ENCODE data around the gene IER5.

DNA sequence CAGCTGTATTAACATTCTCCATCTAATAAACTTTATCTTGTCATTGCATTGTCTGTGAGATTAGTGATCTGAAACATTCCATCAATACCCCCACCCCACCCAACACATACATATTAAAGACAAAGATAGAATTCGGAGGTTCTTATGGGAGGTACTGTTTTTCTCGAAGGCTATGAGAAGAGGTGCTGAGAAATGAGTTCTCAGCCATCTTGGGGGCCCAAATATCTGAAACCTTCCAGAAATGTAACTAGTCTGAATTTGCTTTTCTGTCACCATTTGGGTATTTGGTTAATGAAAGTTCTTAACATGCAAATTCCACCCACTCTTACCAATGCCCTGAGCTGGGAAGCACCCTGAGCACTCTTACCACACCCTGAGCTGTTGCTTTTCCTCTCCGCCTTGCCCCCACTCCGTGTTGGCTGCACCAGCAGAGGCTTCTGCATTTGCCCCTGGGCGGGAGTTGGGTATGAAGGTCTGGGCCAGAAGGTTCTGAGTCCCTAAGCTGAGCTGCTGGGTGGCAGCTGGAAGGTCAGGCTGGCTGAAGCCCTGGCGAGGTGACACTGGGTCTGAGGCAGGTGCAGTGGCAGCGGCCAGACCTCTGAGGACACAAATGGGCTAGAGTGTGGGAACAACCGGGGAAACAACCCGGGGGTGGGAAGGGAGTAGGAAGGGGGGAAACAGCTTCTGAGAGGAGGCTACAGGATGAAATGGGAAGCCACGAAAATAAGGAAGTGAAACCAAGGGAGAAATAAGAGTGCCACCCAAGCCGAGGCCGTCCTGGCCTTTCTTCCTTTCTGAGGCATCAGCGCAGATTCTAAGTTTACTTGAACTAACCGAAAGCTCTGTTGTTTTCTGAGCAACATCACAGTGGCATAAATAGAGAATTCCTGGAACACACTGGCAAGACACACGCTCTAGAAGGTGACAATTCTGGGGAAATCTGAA is 26.3 kb upstream of the IER5 start:
- TF ChIP-seq, protein P1, sequence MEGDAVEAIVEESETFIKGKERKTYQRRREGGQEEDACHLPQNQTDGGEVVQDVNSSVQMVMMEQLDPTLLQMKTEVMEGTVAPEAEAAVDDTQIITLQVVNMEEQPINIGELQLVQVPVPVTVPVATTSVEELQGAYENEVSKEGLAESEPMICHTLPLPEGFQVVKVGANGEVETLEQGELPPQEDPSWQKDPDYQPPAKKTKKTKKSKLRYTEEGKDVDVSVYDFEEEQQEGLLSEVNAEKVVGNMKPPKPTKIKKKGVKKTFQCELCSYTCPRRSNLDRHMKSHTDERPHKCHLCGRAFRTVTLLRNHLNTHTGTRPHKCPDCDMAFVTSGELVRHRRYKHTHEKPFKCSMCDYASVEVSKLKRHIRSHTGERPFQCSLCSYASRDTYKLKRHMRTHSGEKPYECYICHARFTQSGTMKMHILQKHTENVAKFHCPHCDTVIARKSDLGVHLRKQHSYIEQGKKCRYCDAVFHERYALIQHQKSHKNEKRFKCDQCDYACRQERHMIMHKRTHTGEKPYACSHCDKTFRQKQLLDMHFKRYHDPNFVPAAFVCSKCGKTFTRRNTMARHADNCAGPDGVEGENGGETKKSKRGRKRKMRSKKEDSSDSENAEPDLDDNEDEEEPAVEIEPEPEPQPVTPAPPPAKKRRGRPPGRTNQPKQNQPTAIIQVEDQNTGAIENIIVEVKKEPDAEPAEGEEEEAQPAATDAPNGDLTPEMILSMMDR (IDR thresholded peaks at IDR 0.05), result no peak
- TF ChIP-seq EZH2 (IDR thresholded peaks at IDR 0.05; ENCODE audit: borderline replicate concordance, insufficient read depth, low read depth, low read length, poor library complexity, severe bottlenecking), result no peak
